ENCODE results near the gene NMD3. TPM values are rescaled to one million over a fixed set of nuclear protein-coding genes. Genes with fewer than 3 reads are reported as not detected.

Gene NMD3
- polyA plus RNA-seq, 2 of the 4 experiments (the other 2 are of a cell fraction) = 53.4 to 66.5 TPM

- no peak for DNase-seq (ENCODE audit: low read depth in 1 of 2, low spot score in 1 of 2)
- ChIA-PET POLR2A (no interaction called here), CTCF (no interaction called here)
- 94% methylated on average over 3 of the region's 3 CpGs for WGBS (ENCODE audit: missing lambda C conversion rate)
- Histone ChIP-seq H3K27ac (no peak overlapping the region), H3K9me3 (peaks cover 7% of the 10 kb centered on the region; the same call in 1 of the 3 replicates), H3K4me2 (no peak overlapping the region), H3K4me3 (no peak overlapping the region), H3K4me1 (peaks cover 14% of the 10 kb centered on the region)
- ATAC-seq = no peak
- FAIRE-seq = no peak
- no peak for TF ChIP-seq NPAS2 (CRISPR knock-in tag; IDR thresholded peaks at IDR 0.05; ENCODE audit: borderline replicate concordance)
- no peak for TF ChIP-seq HOXA7 (CRISPR knock-in tag; IDR thresholded peaks at IDR 0.05)
- TF ChIP-seq GATA3 (IDR thresholded peaks at IDR 0.05; ENCODE audit: borderline replicate concordance) = no peak
- TF ChIP-seq EHF (CRISPR knock-in tag; IDR thresholded peaks at IDR 0.05) = no peak
- no peak for TF ChIP-seq ESRRA (IDR thresholded peaks at IDR 0.05; ENCODE audit: borderline replicate concordance, low read length)
- no peak for TF ChIP-seq ZNF302 (CRISPR knock-in tag; IDR thresholded peaks at IDR 0.05)
- no peak for TF ChIP-seq POLR2A (IDR thresholded peaks at IDR 0.05; ENCODE audit: low read length)
- no peak for TF ChIP-seq NFE2L2 (conservative IDR thresholded peaks at IDR 0.05; ENCODE audit: low read length)
- no peak for TF ChIP-seq HOXB13 (CRISPR knock-in tag; IDR thresholded peaks at IDR 0.05; ENCODE audit: low read depth)
- no peak for TF ChIP-seq MYC (IDR thresholded peaks at IDR 0.05; ENCODE audit: borderline replicate concordance, low read length)
- no peak for TF ChIP-seq FOSB (CRISPR knock-in tag; IDR thresholded peaks at IDR 0.05)
These were observed 41.9 kb downstream of the NMD3 start for GRCh38 chr3:161263057-161263456.

- H3K4me3 ChIP-seq = no peak overlapping the region
- TF ChIP-seq BHLHE40 (IDR thresholded peaks at IDR 0.05; ENCODE audit: low read depth, low read length) (no peak), TFCP2L1 (CRISPR knock-in tag; IDR thresholded peaks at IDR 0.05) (no peak), SMC3 (IDR thresholded peaks at IDR 0.05) (no peak), FOSL2 (IDR thresholded peaks at IDR 0.05) (no peak), FOSL2 (CRISPR knock-in tag; IDR thresholded peaks at IDR 0.05) (no peak), NFE2L2 (conservative IDR thresholded peaks at IDR 0.05; ENCODE audit: low read length) (no peak), HOXB13 (CRISPR knock-in tag; IDR thresholded peaks at IDR 0.05; ENCODE audit: low read depth) (no peak), ZC3H11A (IDR thresholded peaks at IDR 0.05) (no peak), ZSCAN20 (CRISPR knock-in tag; IDR thresholded peaks at IDR 0.05) (no peak), TP53 (CRISPR knock-in tag; IDR thresholded peaks at IDR 0.05) (no peak), MAFK (IDR thresholded peaks at IDR 0.05; ENCODE audit: partially characterized antibody) (no peak), BCL3 (IDR thresholded peaks at IDR 0.05) (no peak), HOXA7 (CRISPR knock-in tag; IDR thresholded peaks at IDR 0.05) (no peak), PHF8 (IDR thresholded peaks at IDR 0.05; ENCODE audit: borderline replicate concordance, low read depth) (no peak), MAZ (IDR thresholded peaks at IDR 0.05; ENCODE audit: borderline replicate concordance, low read depth, low read length) (no peak), KDM5A (IDR thresholded peaks at IDR 0.05) (no peak), EP300 (IDR thresholded peaks at IDR 0.05) (no peak)
- peaks cover 7% of the 10 kb centered on the region; the same call in 1 of the 3 replicates for H3K9me3 ChIP-seq
- no peak overlapping the region for H3K27ac ChIP-seq
- 45% methylated on average over 1 of the region's 1 CpG for WGBS (ENCODE audit: missing lambda C conversion rate)
- H3K4me1 ChIP-seq = peaks cover 14% of the 10 kb centered on the region
- DNase-seq (ENCODE audit: low read depth in 1 of 2, low spot score in 1 of 2) = no peak
- no peak for FAIRE-seq
- ChIA-PET POLR2A (no interaction called here), CTCF (no interaction called here)
- no peak overlapping the region for H3K4me2 ChIP-seq
- ATAC-seq = no peak
These were observed 43.7 kb downstream of the NMD3 start for GRCh38 chr3:161264852-161265251.

- Histone ChIP-seq H3K9me3 (peaks cover 7% of the 10 kb centered on the region; the same call in 1 of the 3 replicates), H3K4me1 (peaks cover 14% of the 10 kb centered on the region), H3K27ac (0 out of 6 replicates have a peak overlapping the region, but pooled peaks of 1 of the 2 experiments have one; percentile 21), H3K4me2 (peak overlapping the region; percentile 58; the same call in 2 of the 3 replicates), H3K4me3 (no peak overlapping the region)
- 97% methylated on average over 5 of the region's 5 CpGs for WGBS (ENCODE audit: missing lambda C conversion rate)
- ATAC-seq (no peak), DNase-seq (ENCODE audit: low read depth in 1 of 2, low spot score in 1 of 2) (no peak), FAIRE-seq (no peak)
- ChIA-PET CTCF (no interaction called here), POLR2A (no interaction called here)
- no peak for TF ChIP-seq POLR2A (IDR thresholded peaks at IDR 0.05; ENCODE audit: low read length)
- TF ChIP-seq ZC3H11A (IDR thresholded peaks at IDR 0.05) = no peak
- no peak for TF ChIP-seq POLR2AphosphoS2 (conservative IDR thresholded peaks at IDR 0.05; ENCODE audit: low read length)
- TF ChIP-seq HES2 (IDR thresholded peaks at IDR 0.05) = no peak
- TF ChIP-seq HDAC2 (IDR thresholded peaks at IDR 0.05) = no peak
- no peak for TF ChIP-seq SMC3 (IDR thresholded peaks at IDR 0.05)
- no peak for TF ChIP-seq ZFP36 (IDR thresholded peaks at IDR 0.05; ENCODE audit: borderline replicate concordance, partially characterized antibody)
- TF ChIP-seq MAFK (IDR thresholded peaks at IDR 0.05; ENCODE audit: partially characterized antibody) = no peak
- TF ChIP-seq CHD2 (IDR thresholded peaks at IDR 0.05; ENCODE audit: low read length, partially characterized antibody) = no peak
- TF ChIP-seq ESRRA (IDR thresholded peaks at IDR 0.05; ENCODE audit: borderline replicate concordance, low read length) = no peak
- TF ChIP-seq MAZ (IDR thresholded peaks at IDR 0.05; ENCODE audit: borderline replicate concordance, low read depth, low read length) = no peak
- TF ChIP-seq BHLHE40 (IDR thresholded peaks at IDR 0.05; ENCODE audit: low read depth, low read length) = no peak
- no peak for TF ChIP-seq EHF (CRISPR knock-in tag; IDR thresholded peaks at IDR 0.05)
- no peak for TF ChIP-seq TP53 (CRISPR knock-in tag; IDR thresholded peaks at IDR 0.05)
- no peak for TF ChIP-seq RAD21 (conservative IDR thresholded peaks at IDR 0.05 in 1 of 2, IDR thresholded peaks at IDR 0.05 in 1 of 2)
- TF ChIP-seq HOXB13 (CRISPR knock-in tag; IDR thresholded peaks at IDR 0.05; ENCODE audit: low read depth) = no peak
- TF ChIP-seq RNF2 (IDR thresholded peaks at IDR 0.05; ENCODE audit: borderline replicate concordance, low read depth) = no peak
- TF ChIP-seq NFE2L2 (conservative IDR thresholded peaks at IDR 0.05; ENCODE audit: low read length) = no peak
- TF ChIP-seq JUN (IDR thresholded peaks at IDR 0.05) = no peak
- TF ChIP-seq FOSL2 (IDR thresholded peaks at IDR 0.05) = no peak
- TF ChIP-seq FOSL2 (CRISPR knock-in tag; IDR thresholded peaks at IDR 0.05) = no peak
These were observed 44.9 kb downstream of the NMD3 start for GRCh38 chr3:161265916-161266571.
